ENCODE data around the gene HIPK2.

Gene HIPK2

DNA sequence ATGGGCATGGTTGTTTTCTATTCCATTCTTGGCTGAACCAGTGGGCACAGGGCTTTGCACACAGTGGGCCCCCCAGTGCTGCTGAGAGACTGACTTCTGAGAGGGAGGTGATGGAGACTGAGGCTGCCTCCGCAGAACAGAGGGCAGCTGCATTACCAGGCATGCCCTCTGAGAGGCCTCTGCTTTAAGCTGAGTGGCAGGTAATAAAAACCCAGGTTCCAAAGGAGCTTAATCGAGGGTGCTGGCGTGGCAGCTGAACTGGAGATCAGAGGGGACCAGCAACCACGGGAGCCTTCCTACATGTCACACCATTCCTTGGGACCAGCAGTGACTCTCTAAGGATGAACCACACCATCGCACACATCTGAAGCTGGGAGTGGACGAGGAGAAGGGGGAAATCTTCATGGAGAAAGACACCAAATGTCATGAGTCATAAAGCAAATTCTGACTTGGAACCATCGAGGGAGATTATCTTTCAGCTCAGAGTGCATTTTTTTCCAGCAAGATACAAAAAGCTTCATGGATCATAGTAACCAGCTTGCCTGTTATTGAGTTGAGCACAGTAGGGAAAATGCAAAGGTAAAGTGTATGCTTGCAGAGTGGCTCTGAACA is 24.6 kb downstream of the HIPK2 start:
- DNase-seq, result no peak

DNA sequence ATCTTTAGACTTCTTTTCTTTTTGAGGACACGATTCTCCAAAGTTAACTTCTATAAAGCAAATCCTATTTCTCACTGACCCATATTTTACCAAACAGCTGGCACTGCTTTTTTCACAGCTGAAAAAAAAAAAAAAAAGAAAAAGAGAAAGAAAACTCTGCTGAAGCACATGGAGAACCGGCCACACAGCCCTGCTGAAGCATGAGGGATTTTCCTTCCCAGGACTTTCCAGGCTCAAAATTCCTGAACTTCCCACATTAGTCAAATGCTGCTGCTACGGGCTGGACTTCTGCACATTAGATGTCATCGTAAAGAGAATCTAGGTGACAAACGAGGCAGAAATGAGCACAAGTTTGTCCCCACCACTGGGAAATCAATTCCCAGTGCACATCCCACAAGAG is 25.2 kb downstream of the HIPK2 start:
- Histone ChIP-seq H3K4me1 (ENCODE audit: insufficient read depth, low read length) (peaks cover 18% of the 10 kb centered on the region), H2AFZ (ENCODE audit: low read depth, low read length) (no peak overlapping the region), H3K27ac (ENCODE audit: low read length) (no peak overlapping the region), H4K20me1 (ENCODE audit: insufficient read depth, low read length) (peaks cover 20% of the 10 kb centered on the region), H3K79me2 (ENCODE audit: insufficient read depth, low read length) (no peaks in the 10 kb centered on the region; the same call in 1 of the 2 replicates), H3K36me3 (ENCODE audit: insufficient read depth, low read length) (no peaks in the 10 kb centered on the region), H3K4me2 (ENCODE audit: insufficient read depth, low read length) (no peak overlapping the region), H3K27me3 (ENCODE audit: insufficient read depth, low read length, poor library complexity) (no peaks in the 10 kb centered on the region), H3K9ac (ENCODE audit: low read depth, low read length) (no peak overlapping the region), H3K4me3 (ENCODE audit: low read depth in 1 of 2, low read length in 2 of 2) (no peak overlapping the region), H3K9me3 (ENCODE audit: insufficient read depth, low read length, severe bottlenecking) (no peaks in the 10 kb centered on the region)
- no peak for ATAC-seq (ENCODE audit: insufficient read depth, low read depth)
- TF ChIP-seq EZH2 (IDR thresholded peaks at IDR 0.05; ENCODE audit: borderline replicate concordance, low read depth, low read length, severe bottlenecking), result no peak
- TF ChIP-seq, protein P1, sequence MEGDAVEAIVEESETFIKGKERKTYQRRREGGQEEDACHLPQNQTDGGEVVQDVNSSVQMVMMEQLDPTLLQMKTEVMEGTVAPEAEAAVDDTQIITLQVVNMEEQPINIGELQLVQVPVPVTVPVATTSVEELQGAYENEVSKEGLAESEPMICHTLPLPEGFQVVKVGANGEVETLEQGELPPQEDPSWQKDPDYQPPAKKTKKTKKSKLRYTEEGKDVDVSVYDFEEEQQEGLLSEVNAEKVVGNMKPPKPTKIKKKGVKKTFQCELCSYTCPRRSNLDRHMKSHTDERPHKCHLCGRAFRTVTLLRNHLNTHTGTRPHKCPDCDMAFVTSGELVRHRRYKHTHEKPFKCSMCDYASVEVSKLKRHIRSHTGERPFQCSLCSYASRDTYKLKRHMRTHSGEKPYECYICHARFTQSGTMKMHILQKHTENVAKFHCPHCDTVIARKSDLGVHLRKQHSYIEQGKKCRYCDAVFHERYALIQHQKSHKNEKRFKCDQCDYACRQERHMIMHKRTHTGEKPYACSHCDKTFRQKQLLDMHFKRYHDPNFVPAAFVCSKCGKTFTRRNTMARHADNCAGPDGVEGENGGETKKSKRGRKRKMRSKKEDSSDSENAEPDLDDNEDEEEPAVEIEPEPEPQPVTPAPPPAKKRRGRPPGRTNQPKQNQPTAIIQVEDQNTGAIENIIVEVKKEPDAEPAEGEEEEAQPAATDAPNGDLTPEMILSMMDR (IDR thresholded peaks at IDR 0.05; ENCODE audit: borderline replicate concordance, extremely low read depth, low read length, poor library complexity, severe bottlenecking), result no peak
- no peak for DNase-seq

More for the DNA sequence above, 24.6 kb downstream of the HIPK2 start:
- Histone ChIP-seq H3K4me2 (ENCODE audit: insufficient read depth, low read length) (no peak overlapping the region), H3K79me2 (ENCODE audit: insufficient read depth, low read length) (no peaks in the 10 kb centered on the region; the same call in 1 of the 2 replicates), H3K27ac (ENCODE audit: low read length) (no peak overlapping the region), H2AFZ (ENCODE audit: low read depth, low read length) (no peak overlapping the region), H3K9me3 (ENCODE audit: insufficient read depth, low read length, severe bottlenecking) (no peaks in the 10 kb centered on the region), H3K4me1 (ENCODE audit: insufficient read depth, low read length) (peaks cover 14% of the 10 kb centered on the region), H4K20me1 (ENCODE audit: insufficient read depth, low read length) (peaks cover 20% of the 10 kb centered on the region), H3K36me3 (ENCODE audit: insufficient read depth, low read length) (no peaks in the 10 kb centered on the region), H3K9ac (ENCODE audit: low read depth, low read length) (no peak overlapping the region), H3K27me3 (ENCODE audit: insufficient read depth, low read length, poor library complexity) (no peaks in the 10 kb centered on the region), H3K4me3 (ENCODE audit: low read depth in 1 of 2, low read length in 2 of 2) (no peak overlapping the region)
- TF ChIP-seq EZH2 (IDR thresholded peaks at IDR 0.05; ENCODE audit: borderline replicate concordance, low read depth, low read length, severe bottlenecking), result no peak
- TF ChIP-seq, protein P1 (IDR thresholded peaks at IDR 0.05; ENCODE audit: borderline replicate concordance, extremely low read depth, low read length, poor library complexity, severe bottlenecking), result no peak
- ATAC-seq (ENCODE audit: insufficient read depth, low read depth), result no peak

DNA sequence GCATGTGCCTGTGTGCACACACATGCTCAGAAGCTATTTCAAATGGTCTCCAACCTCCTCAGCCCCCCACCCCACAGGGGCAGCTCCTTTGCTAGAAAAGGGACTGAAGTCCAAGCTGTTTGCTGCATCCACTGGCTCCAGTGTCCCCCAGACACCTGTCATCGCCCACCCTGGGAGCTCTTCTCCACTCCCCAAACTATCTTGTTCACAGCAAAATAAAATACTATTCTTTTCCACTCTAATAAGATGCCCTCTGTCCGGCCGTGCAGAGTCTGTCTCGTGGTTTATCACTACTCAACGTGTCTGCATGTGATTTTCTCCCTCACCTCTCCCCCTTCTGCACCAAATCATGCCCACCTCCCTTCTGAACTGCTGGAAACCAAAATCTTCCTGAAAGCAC is 25.6 kb downstream of the HIPK2 start:
- H3K36me3 ChIP-seq (ENCODE audit: insufficient read depth, low read length), result no peaks in the 10 kb centered on the region
- H4K20me1 ChIP-seq (ENCODE audit: insufficient read depth, low read length), result peaks cover 17% of the 10 kb centered on the region
- no peaks in the 10 kb centered on the region for H3K9me3 ChIP-seq (ENCODE audit: insufficient read depth, low read length, severe bottlenecking)
- no peak overlapping the region for H2AFZ ChIP-seq (ENCODE audit: low read depth, low read length)
- no peaks in the 10 kb centered on the region for H3K27me3 ChIP-seq (ENCODE audit: insufficient read depth, low read length, poor library complexity)
- H3K9ac ChIP-seq (ENCODE audit: low read depth, low read length), result no peak overlapping the region
- no peak for TF ChIP-seq EZH2 (IDR thresholded peaks at IDR 0.05; ENCODE audit: borderline replicate concordance, low read depth, low read length, severe bottlenecking)
- TF ChIP-seq, protein P1 (IDR thresholded peaks at IDR 0.05; ENCODE audit: borderline replicate concordance, extremely low read depth, low read length, poor library complexity, severe bottlenecking), result no peak
- peaks cover 18% of the 10 kb centered on the region for H3K4me1 ChIP-seq (ENCODE audit: insufficient read depth, low read length)
- no peak overlapping the region for H3K4me2 ChIP-seq (ENCODE audit: insufficient read depth, low read length)
- no peaks in the 10 kb centered on the region; the same call in 1 of the 2 replicates for H3K79me2 ChIP-seq (ENCODE audit: insufficient read depth, low read length)
- no peak for ATAC-seq (ENCODE audit: insufficient read depth, low read depth)
- H3K4me3 ChIP-seq (ENCODE audit: low read depth in 1 of 2, low read length in 2 of 2), result no peak overlapping the region
- no peak overlapping the region for H3K27ac ChIP-seq (ENCODE audit: low read length)
- no peak for DNase-seq

Data from DND-41 (cell line).